Measurements from ENCODE around the gene HOXB3.

DNA sequence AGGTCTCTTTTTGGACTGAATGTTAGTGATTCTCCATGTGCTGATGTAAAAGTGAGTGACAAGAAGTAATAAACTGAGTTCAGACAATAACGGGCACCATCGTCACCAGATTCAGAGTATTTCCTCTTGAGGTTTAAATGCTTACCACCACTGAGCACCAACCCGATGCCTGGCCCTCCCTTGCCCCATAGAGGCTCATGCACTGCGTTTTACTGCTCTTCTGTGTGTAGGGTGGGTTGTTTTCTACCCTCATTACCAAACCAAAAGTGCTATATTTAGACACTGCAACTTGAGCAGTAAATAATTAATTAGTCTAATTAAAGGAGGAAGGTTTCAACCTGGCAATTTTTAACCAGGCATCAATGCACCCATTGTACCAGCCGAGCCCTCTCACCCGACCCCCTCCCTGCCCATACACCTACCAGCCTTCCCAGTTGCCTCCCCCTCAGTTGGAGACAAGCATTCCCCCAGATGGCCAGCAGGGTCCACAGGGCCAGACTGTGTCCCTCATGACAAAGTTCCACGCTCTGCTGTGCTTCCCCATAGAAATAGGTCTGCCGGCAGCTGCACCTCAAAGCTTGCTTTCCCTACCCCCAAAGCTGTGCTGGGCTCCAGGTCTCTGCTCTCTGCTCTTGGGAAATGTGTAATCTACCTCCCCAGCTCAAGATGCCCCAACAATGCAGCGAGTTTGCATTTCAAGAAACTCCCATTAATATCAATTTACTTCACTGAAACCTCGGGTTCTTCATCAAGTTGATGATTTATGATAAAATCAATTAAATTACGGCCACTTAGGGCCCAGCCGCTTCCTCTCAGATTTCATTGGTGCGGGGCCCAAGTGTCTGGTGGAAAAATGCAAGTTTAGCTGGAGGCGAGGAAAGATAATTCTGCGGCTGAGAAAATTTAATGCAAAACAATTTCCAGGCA lies 27.9 kb downstream of the HOXB3 start:
- TF ChIP-seq, protein P1, sequence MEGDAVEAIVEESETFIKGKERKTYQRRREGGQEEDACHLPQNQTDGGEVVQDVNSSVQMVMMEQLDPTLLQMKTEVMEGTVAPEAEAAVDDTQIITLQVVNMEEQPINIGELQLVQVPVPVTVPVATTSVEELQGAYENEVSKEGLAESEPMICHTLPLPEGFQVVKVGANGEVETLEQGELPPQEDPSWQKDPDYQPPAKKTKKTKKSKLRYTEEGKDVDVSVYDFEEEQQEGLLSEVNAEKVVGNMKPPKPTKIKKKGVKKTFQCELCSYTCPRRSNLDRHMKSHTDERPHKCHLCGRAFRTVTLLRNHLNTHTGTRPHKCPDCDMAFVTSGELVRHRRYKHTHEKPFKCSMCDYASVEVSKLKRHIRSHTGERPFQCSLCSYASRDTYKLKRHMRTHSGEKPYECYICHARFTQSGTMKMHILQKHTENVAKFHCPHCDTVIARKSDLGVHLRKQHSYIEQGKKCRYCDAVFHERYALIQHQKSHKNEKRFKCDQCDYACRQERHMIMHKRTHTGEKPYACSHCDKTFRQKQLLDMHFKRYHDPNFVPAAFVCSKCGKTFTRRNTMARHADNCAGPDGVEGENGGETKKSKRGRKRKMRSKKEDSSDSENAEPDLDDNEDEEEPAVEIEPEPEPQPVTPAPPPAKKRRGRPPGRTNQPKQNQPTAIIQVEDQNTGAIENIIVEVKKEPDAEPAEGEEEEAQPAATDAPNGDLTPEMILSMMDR (IDR thresholded peaks at IDR 0.05) = no peak
- no peak for TF ChIP-seq POLR2A (IDR thresholded peaks at IDR 0.05)
